Stomach (tissue), 9 donors: ENCODE measurements around the gene DHRS9. TPM values are rescaled to one million over a fixed set of nuclear protein-coding genes. Genes with fewer than 3 reads are reported as not detected.

Experiments used
- DNase-seq, 2 donors: peaks; one replicate each; pipeline versions ENCODE4 v3.0.0 to v3.0.0-alpha.2; 2013 to 2019
- H3K27ac ChIP-seq, 5 donors: fragments of 200-600 bp in 4 of 5; sonication (generic) in 4 of 5; one replicate each; pipeline ENCODE4 v1.5.1; 2013 to 2019; ENCODE audit warnings: mild to moderate bottlenecking in 1 of 5, moderate library complexity in 1 of 5
- H3K27me3 ChIP-seq, 3 donors: fragments of 200-600 bp; sonication (generic); one replicate each; pipeline ENCODE4 v1.5.1; 2017 to 2019; ENCODE audit warnings: mixed run types in 1 of 3
- H3K36me3 ChIP-seq, 4 donors: fragments of 200-600 bp; sonication (generic); 1 replicate in 3 of 4; 2 replicates in 1 of 4; pipeline ENCODE4 v1.5.1; 2016 to 2019
- H3K4me1 ChIP-seq, 4 donors: fragments of 200-600 bp; sonication (generic); one replicate each; pipeline ENCODE4 v1.5.1; 2016 to 2019
- H3K4me3 ChIP-seq, 4 donors: fragments of 200-600 bp; sonication (generic) in 3 of 4; one replicate each; pipeline ENCODE4 v1.5.1; 2016 to 2019; ENCODE audit warnings: mild to moderate bottlenecking in 1 of 4
- H3K9me3 ChIP-seq, 4 donors: fragments of 200-600 bp; sonication (generic); one replicate each; pipeline ENCODE4 v1.5.1; 2016 to 2019
- CTCF ChIP-seq, 7 experiments: fragments of 450-650 bp in 4 of 7; fragments of 200-600 bp in 3 of 7; sonication (generic) in 3 of 7; IDR thresholded peaks; one replicate each; pipeline ENCODE4 v1.5.1; 2016 to 2019; ENCODE audit warnings: antibody characterized with exemption in 7 of 7, control low read depth in 2 of 7, mild to moderate bottlenecking in 1 of 7
- EP300 ChIP-seq: sonication (generic); formaldehyde crosslinking; IDR thresholded peaks from one replicate; pipeline ENCODE4 v1.6.1; 2017; ENCODE audit warnings: antibody characterized with exemption
- POLR2A ChIP-seq, 4 donors: fragments of 450-650 bp; IDR thresholded peaks; one replicate each; pipeline ENCODE4 v1.6.1; 2016; ENCODE audit warnings: antibody characterized with exemption in 4 of 4, control low read depth in 2 of 4, mild to moderate bottlenecking in 1 of 4, moderate library complexity in 1 of 4
- POLR2AphosphoS5 ChIP-seq, 3 donors: sonication (generic); formaldehyde crosslinking; IDR thresholded peaks; one replicate each; pipeline ENCODE4 v1.6.1; 2016; ENCODE audit warnings: antibody characterized with exemption in 3 of 3
- WGBS, 5 donors: extraction: QIAGEN DNeasy Blood & Tissue Kit in 3 of 5; methylation state at CpG; one replicate each; pipeline versions ENCODE4 v1.1.5 to v1.1.7; 2013 to 2018; 5-methylcytosine and 5-hydroxymethylcytosine counted together
- intact Hi-C: fragments of 100-400 bp; cut with DNase I; formaldehyde crosslinking; loops from one replicate; pipeline ENCODE4 v1.15.1; 2023; ENCODE audit warnings: low total_unique reads
- polyA plus RNA-seq, 3 donors: library from polyadenylated mRNA; stranded (reverse); fragments of 200-250 nt; gene quantifications; one replicate each; pipeline ENCODE4 v1.2.3, GENCODE V29; 2013
- total RNA-seq, 5 donors: library from RNA; depleted of rRNA; stranded (reverse); fragments of >200 nt; gene quantifications; one replicate each; pipeline versions ENCODE4 v1.1.0 to v1.2.3, GENCODE V29; 2014 to 2016
- donor health status: healthy with polysubstance abuse.
- donor health status: Bipolar disorder and iron deficiency.
- donor health status: healthy.

The DHRS9 gene
- total and polyA plus RNA-seq, 8 donors: 1.3 to 19.3 (median 2.6) TPM; not detected in 1

GRCh38 chr2:169086893-169087467 is 17.6 kb downstream of the DHRS9 start:
- Histone ChIP-seq H3K36me3 (no peaks in the 10 kb centered on the region), H3K4me1 (peaks cover 0 to 8% (median 2%) of the 10 kb centered on the region in 4 donors), H3K27ac (no peak overlapping the region), H3K9me3 (peaks cover 0 to 9% (median 2%) of the 10 kb centered on the region in 4 donors), H3K4me3 (no peak overlapping the region), H3K27me3 (no peaks in the 10 kb centered on the region)
- intact Hi-C loops: no loop called here
- DNase-seq: no peak
- WGBS, 5 donors: 82 to 97% (median 88%) methylated on average over 2 to 3 of the region's 3 CpGs
- TF ChIP-seq POLR2A (IDR thresholded peaks at IDR 0.05) (no peak), POLR2AphosphoS5 (IDR thresholded peaks at IDR 0.05) (no peak), EP300 (no peak), CTCF (IDR thresholded peaks at IDR 0.05) (no peak)

GRCh38 chr2:169087757-169088379 is 18.5 kb downstream of the DHRS9 start:
- intact Hi-C loops: no loop called here
- H3K9me3 ChIP-seq: peaks cover 0 to 9% (median 2%) of the 10 kb centered on the region in 4 donors
- no peak for TF ChIP-seq POLR2AphosphoS5 (IDR thresholded peaks at IDR 0.05)
- no peak for TF ChIP-seq POLR2A (IDR thresholded peaks at IDR 0.05)
- no peak for TF ChIP-seq CTCF (IDR thresholded peaks at IDR 0.05)
- 74 to 85% (median 82%) methylated on average over 5 to 6 of the region's 6 CpGs for WGBS, 5 donors
- no peaks in the 10 kb centered on the region for H3K36me3 ChIP-seq
- H3K27ac ChIP-seq: no peak overlapping the region
- H3K4me1 ChIP-seq: peaks cover 0 to 15% (median 5%) of the 10 kb centered on the region in 4 donors
- no peak for DNase-seq
- H3K4me3 ChIP-seq: no peak overlapping the region
- no peaks in the 10 kb centered on the region for H3K27me3 ChIP-seq

GRCh38 chr2:169089182-169089581 is 19.8 kb downstream of the DHRS9 start:
- no peaks in the 10 kb centered on the region for H3K36me3 ChIP-seq
- no peak overlapping the region for H3K27ac ChIP-seq
- TF ChIP-seq POLR2A (IDR thresholded peaks at IDR 0.05) (no peak), CTCF (IDR thresholded peaks at IDR 0.05) (no peak)
- peaks cover 0 to 15% (median 5%) of the 10 kb centered on the region in 4 donors for H3K4me1 ChIP-seq
- DNase-seq: no peak
- intact Hi-C loops: no loop called here
- no peaks in the 10 kb centered on the region for H3K27me3 ChIP-seq
- H3K4me3 ChIP-seq: no peak overlapping the region
- peaks cover 0 to 9% (median 2%) of the 10 kb centered on the region in 4 donors for H3K9me3 ChIP-seq
- 78 to 91% (median 84%) methylated on average over 2 of the region's 2 CpGs for WGBS, 5 donors

GRCh38 chr2:169090133-169090820 is 20.9 kb downstream of the DHRS9 start:
- TF ChIP-seq POLR2A (IDR thresholded peaks at IDR 0.05) (no peak), POLR2AphosphoS5 (IDR thresholded peaks at IDR 0.05) (no peak), EP300 (no peak), CTCF (IDR thresholded peaks at IDR 0.05) (no peak)
- H3K4me1 ChIP-seq: peaks cover 0 to 15% (median 5%) of the 10 kb centered on the region in 4 donors
- H3K27ac ChIP-seq: no peak overlapping the region
- H3K4me3 ChIP-seq: no peak overlapping the region
- 84 to 91% (median 85%) methylated on average over 6 of the region's 6 CpGs for WGBS, 5 donors
- no peaks in the 10 kb centered on the region for H3K27me3 ChIP-seq
- H3K9me3 ChIP-seq: peaks cover 0 to 4% (median 0%) of the 10 kb centered on the region in 4 donors
- no peaks in the 10 kb centered on the region for H3K36me3 ChIP-seq
- intact Hi-C loops: no loop called here
- no peak for DNase-seq
